Measurements from ENCODE around the gene GPER1.
"Not testable (repeated sequence)": the region's sequence is repeated elsewhere in the genome, so short reads cannot be mapped to it uniquely, and the experiment has no call there.

The GPER1 gene

GRCh38 chr7:1123715-1124114, 35.8 kb downstream of the GPER1 start:
- DNase-seq, result no peak

- DNase-seq, result no peak
Measured at GRCh38 chr7:1124164-1124563, 36.3 kb downstream of the GPER1 start.

- DNase-seq, result no peak
Measured at GRCh38 chr7:1124816-1125602, 37.1 kb downstream of the GPER1 start.

DNA sequence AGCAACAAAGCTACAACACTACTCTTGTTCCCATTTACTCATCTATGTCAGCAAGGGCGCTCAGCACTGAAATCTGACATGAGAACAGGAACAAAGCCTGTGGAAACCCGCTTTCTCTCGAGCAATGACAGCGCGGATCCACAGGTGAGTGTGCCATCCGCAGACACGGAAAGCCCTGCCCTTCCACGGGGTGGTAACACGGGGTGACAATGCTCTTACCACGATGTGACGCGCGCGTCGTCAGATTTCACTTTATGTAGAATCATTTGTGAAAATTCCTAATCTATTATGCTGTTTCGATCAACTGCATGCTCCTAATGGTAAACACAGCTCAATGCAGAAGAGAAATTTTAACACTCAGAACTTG, 37.7 kb downstream of the GPER1 start:
- no peak for DNase-seq

- DNase-seq, result no peak
Measured at GRCh38 chr7:1127001-1127400, 39.1 kb downstream of the GPER1 start.

DNA sequence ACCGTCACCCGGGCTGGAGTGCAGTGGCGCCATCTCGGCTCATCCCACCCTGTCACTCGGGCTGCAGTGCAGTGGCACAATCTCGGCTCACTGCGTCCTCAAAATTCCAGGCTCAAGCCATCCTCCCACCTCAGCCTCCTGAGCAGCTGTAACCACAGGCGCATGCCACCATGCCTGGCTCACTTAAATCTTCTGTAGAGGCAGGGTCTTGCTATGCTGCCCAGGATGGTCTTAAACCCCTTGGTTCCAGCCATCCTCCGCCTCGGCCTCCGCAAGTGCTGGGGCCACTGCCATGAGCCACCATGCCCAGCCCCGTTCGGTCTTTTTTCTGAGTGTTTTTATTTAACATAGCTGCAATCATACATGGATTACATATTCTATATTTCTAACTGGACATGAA, 41.5 kb downstream of the GPER1 start:
- no peak for DNase-seq

DNA sequence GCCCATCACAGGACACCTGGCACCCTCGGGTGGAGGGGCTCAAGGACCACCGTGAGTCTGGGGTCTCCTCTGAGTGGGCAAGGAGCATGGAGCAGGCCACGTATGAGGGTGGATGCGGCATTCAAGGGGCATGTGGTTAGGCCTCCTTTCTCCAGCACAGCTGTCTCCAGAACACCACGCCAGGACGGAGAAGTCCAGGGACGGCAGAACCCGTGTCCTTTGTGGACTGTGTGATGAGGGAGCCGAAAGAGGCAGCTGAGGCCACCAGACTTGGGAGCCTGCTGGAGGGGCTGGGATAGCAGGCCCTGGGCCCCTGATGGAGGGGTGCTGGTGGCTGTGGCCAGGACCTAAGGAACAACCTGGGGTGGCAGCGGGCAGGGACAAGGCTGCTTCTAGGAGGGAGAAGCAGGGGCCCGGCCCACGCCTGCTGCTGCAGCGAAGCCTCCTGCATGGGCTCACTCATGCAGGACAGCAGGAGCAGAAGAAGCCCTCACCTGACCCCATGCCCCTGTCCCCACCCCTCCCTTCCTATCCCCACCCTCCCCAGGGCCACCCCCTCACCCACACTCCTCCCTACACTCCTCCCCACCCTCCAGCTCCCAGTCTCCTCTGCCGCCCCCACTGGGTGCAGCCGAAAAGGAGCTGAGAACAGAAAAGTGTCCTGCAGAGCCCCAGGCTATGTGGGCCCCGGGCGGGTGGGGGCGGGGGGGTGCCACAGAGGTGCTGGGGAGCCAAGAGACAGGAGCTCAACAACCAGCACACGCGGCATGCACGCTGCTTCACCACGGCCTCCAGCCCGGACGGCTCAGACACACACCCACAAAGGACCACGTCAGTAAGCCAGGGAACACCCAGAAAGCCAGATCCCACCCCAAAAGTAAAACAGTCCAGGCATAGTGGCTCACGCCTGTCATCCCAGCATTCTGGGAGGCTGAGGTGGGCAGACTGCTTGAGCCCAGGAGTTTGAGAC, 42.4 kb downstream of the GPER1 start:
- no peak for DNase-seq

DNA sequence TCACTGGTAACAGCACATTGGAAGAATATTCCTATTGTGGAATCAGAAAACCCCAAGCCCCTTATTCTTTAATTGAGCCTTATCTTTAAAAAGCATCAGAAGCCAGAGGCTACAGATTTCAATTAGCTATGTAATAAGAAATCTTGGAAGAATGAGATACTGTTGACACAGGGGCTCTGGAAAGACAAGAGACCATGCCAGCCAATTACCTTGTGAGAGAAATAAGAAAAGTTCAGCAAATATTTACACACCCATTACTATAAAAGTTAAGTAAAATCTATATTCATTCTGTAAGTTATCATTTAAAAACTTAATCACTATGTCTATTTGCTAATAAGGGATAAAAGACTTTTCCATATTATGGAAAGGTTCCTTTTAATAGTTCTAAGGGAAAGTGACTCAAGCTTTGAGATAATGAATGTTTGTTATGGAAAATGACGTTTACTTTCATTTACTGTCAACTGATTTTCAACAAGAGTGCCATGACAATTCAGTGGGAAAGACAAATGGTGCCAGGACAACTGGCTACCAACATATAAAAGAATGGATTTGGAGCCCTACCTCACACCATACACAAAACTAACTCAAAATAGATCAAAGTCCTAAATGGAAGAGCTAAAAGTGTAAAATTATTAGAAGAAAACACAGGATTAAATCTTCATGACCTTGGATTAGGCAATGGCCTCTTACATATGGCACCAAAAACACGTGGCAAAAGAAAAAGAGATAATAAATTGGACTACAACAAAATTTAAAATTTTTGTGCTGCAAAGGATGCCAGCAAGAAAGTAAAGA, 43.8 kb downstream of the GPER1 start:
- no peak for DNase-seq

DNA sequence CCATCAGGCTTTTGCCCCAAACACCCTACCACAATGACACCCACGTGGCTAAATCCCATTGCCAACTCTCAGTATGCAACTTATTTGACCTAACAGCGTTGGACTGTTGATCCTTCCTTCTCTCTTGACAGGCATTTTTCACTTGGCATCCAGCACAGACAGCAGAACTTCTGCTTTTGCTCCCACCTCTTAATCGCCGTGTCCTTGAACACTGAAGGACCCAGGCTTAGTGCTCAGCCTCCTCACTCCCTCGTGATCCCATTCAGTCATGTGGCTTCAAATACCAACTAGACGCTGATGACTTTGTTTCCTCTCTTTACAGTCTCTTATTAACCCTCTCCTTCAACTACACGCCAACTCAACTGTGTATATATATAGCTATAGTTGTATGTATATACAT, 47.0 kb downstream of the GPER1 start:
- no peak for DNase-seq

GRCh38 chr7:1136841-1137516, 49.1 kb downstream of the GPER1 start:
- DNase-seq, result no peak

DNA sequence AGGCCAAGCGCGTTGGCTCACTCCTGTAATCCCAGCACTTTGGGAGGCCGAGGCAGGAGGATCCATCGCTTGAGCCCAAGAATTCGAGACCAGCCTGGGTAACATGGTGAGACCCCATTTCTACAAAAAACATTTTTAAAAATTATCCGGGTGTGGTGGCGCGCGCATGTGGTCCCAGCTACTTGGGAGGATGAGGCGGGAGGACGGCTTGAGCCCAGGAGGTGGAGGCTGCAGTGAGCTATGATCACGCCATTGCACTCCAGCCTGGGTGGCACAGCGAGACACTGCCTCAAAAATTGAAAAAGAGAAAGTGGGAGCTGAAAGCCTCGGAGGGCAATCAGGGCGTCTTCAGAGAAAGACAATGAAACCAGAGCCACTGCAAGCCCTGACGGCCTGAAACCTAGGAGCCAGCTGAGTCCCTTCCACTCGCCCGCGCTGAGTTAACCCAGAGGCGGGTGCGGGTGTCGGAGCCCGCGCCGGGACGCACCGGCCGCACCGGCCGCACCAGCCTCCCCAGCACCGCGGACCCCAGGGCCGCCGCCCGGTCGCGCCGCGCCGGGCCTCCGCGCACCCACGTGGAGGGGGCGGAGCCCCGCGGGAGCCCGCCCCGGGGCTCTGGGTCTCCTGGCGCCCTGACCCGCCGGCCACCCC, 49.7 kb downstream of the GPER1 start:
- DNase-seq, result no peak

DNA sequence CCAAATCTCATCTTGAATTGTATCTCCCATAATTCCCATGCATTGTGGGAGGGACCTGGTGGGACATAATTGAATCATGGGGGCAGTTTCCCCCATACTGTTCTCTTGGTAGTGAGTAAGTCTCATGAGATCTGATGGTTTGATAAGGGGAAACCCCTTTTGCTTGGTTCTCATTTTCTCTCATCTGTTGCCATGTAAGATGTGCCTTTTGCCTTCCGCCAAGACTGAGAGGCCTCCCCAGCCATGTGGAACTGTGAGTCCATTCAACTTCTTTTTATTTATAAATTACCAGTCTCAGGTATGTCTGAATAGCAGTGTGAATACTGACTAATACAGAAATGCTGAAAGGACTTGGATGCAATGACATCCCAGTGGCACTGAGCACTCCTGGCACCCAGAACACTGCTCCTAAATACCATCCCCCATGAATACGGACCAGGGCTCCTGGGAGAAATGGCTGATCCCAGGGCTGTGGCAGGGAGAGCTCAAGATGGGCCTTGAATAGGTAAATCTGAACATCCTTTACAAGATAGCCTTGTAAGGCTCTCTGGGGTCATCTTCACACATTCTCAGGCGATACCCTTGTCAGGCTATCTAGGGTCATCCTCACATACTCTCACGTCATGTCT, 52.7 kb downstream of the GPER1 start:
- DNase-seq, result no peak

GRCh38 chr7:1141651-1142050, 53.7 kb downstream of the GPER1 start:
- DNase-seq, result no peak

- no peak for DNase-seq
Measured at GRCh38 chr7:1142051-1142635, 54.2 kb downstream of the GPER1 start.

- DNase-seq, result not testable (repeated sequence)
Measured at GRCh38 chr7:1143031-1143430, 55.1 kb downstream of the GPER1 start.

All from T1000 (cell line).